Right lobe of liver (tissue), 6 donors: ENCODE measurements around the gene IST1. TPM values are rescaled to one million over a fixed set of nuclear protein-coding genes. Genes with fewer than 3 reads are reported as not detected.
A peak's percentile ranks its signal among the peaks of the same experiment; 100 is the strongest.

Experiments
- ATAC-seq, 4 donors: fragments of 200-7000 bp; cut with Tn5 transposase; one replicate each; pipeline ENCODE4 v1.9.1; 2020; ENCODE audit warnings: mild to moderate bottlenecking in 4 of 4, moderate library complexity in 4 of 4
- DNase-seq, 3 donors: peaks; one replicate each; pipeline ENCODE4 v3.0.0-alpha.2; 2020
- H3K27ac ChIP-seq, 3 donors: fragments of 200-600 bp; one replicate each; pipeline ENCODE4 v1.8.0; 2022
- H3K27me3 ChIP-seq, 2 donors: fragments of 200-600 bp; one replicate each; pipeline ENCODE4 v1.8.0; 2022
- H3K36me3 ChIP-seq, 4 donors: fragments of 200-600 bp; sonication (generic) in 1 of 4; one replicate each; pipeline versions ENCODE4 v1.5.1 to v1.8.0; 2017 to 2022; ENCODE audit warnings: control low read depth in 1 of 4
- H3K4me1 ChIP-seq, 4 donors: fragments of 200-600 bp; sonication (generic) in 1 of 4; one replicate each; pipeline versions ENCODE4 v1.5.1 to v1.8.0; 2017 to 2022; ENCODE audit warnings: control low read depth in 1 of 4
- H3K4me3 ChIP-seq, 3 donors: fragments of 200-600 bp; one replicate each; pipeline ENCODE4 v1.8.0; 2022
- H3K9me3 ChIP-seq, 4 donors: fragments of 200-600 bp; sonication (generic) in 1 of 4; one replicate each; pipeline versions ENCODE4 v1.5.1 to v1.8.0; 2017 to 2022; ENCODE audit warnings: control low read depth in 1 of 4
- CTCF ChIP-seq, 4 donors: fragments of 200-600 bp in 3 of 4; fragments of 450-650 bp in 1 of 4; IDR thresholded peaks; one replicate each; pipeline versions ENCODE4 v1.5.1 to v1.8.0; 2016 to 2022; ENCODE audit warnings: antibody characterized with exemption in 4 of 4, mild to moderate bottlenecking in 2 of 4
- POLR2A ChIP-seq: fragments of 450-650 bp; IDR thresholded peaks from one replicate; pipeline ENCODE4 v1.6.1; 2017; ENCODE audit warnings: antibody characterized with exemption, mild to moderate bottlenecking
- WGBS: methylation state at CpG from one replicate; pipeline ENCODE4 v1.1.6; 2018; ENCODE audit warnings: low coverage, low lambda C conversion rate; ENCODE audit not compliant: insufficient coverage; ENCODE audit errors: missing lambda C conversion rate; 5-methylcytosine and 5-hydroxymethylcytosine counted together
- intact Hi-C, 2 donors: fragments of 100-400 bp; cut with DNase I; formaldehyde crosslinking; loops; one replicate each; pipeline versions ENCODE4 v1.11.2 to v1.14.1; 2022
- total RNA-seq, 6 experiments: library from RNA; depleted of rRNA in 2 of 6; stranded (reverse); fragments of >200 nt in 2 of 6; fragmentation: NEBNext Ultra II Directional in 3 of 6; extraction: Animal tissue kit (Norgen Biotek cat#: 25700) in 3 of 6; gene quantifications; one replicate each; pipeline versions ENCODE4 v1.1.0 to v1.2.4, GENCODE V29; 2016 to 2023
- donor health status: DM: no; HTN: yes; CAD: no.
- donor health status: DM: no; HTN: no; CAD: no.
- donor health status: DM: no; HTN: no; CAD: no.
- donor health status: DM: no; HTN: yes; CAD: no.
- donor health status: DM: no; HTN: yes; CAD: no.

Gene IST1
- total RNA-seq, 6 experiments from 2014 or later = 44.7 to 73.4 (median 65.5) TPM

DNA sequence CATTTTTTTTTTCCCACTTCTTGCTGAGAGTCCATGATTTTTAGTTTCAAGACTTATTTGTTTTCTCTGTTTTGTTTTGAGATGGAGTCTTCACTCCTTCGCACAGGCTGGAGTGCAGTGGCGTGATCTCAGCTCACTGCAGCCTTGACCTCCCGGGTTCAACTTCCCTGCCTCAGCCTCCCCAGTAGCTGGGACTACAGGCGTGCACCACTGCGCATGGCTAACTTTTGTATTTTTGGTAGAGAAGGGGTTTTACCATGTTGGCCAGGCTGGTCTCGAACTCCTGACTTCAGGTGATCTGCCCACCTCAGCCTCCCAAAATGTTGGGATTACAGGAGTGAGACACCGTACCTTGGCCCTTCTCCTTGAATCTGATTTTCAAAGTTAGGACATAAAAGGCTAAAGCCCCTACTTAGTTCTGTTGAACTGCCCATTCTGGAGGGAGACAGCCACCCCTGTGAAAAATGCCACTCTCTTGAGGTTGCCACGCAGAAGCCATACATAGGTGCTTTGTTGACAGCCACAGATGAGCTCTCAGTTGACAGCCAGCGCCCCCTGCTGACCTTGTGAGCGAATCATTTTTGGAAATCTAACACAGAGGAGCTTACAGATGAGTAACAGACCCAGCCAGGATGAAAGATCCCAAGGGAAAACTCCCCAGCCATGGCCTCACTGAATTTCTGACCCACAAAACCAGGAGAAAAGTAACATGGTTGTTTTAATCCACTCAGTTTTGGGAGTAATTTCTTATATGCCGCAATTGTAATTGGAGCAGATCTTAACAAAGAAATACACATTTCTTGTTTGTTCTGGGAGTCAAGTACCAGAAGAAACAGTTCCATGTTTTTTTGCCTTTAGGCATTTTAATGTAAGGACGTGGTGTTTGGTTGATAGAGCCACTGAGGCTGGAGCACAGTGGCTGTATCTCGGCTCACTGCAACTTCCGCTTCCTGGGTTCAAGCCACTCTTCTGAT is 66.0 kb downstream of the IST1 start:
- Histone ChIP-seq H3K4me3 (no peak overlapping the region), H3K36me3 (no peaks in the 10 kb centered on the region), H3K27me3 (no peaks in the 10 kb centered on the region), H3K27ac (no peak overlapping the region), H3K9me3 (no peaks in the 10 kb centered on the region), H3K4me1 (no peaks in the 10 kb centered on the region)
- intact Hi-C loops = no loop called here
- DNase-seq (peak; percentile 75 to 79 (median 78)), ATAC-seq (peak; percentile 96 to 98 (median 96))
- TF ChIP-seq POLR2A (no peak), CTCF (IDR thresholded peaks at IDR 0.05) (peak; percentile 71 to 78 (median 75))
- WGBS = 53% methylated on average over 14 of the region's 14 CpGs

- H3K9me3 ChIP-seq = no peaks in the 10 kb centered on the region
- H3K4me3 ChIP-seq = no peak overlapping the region
- H3K27ac ChIP-seq = no peak overlapping the region
- intact Hi-C loops = no loop called here
- H3K36me3 ChIP-seq = peaks cover 0 to 7% (median 0%) of the 10 kb centered on the region in 4 donors
- DNase-seq (no peak), ATAC-seq (no peak)
- 69% methylated on average over 6 of the region's 9 CpGs for WGBS
- no peak for TF ChIP-seq POLR2A
- no peak for TF ChIP-seq CTCF (IDR thresholded peaks at IDR 0.05)
- no peaks in the 10 kb centered on the region for H3K4me1 ChIP-seq
- H3K27me3 ChIP-seq = no peaks in the 10 kb centered on the region
Observed at GRCh38 chr16:71963125-71963875, 68.0 kb downstream of the IST1 start.

DNA sequence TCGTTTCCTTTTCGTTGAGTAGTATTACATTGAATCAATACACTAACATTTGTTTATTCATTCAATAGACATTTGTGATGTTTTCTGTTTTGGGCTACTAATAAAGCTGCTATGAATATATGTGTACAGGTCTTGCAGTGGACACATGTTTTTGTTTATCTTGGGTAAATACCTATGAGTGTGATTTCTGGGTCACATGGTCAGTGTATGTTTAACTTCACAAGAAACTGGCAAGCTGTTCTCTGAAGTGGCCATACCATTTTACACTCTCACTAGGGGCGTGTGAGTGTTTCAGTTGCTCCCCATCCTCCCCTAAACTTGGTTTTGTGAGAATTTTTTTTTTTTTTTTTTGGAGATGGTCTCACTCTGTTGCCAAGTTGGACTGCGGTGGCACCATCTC is 69.9 kb downstream of the IST1 start:
- Histone ChIP-seq H3K4me1 (no peaks in the 10 kb centered on the region), H3K4me3 (no peak overlapping the region), H3K27ac (no peak overlapping the region), H3K36me3 (peaks cover 0 to 11% (median 0%) of the 10 kb centered on the region in 4 donors), H3K27me3 (no peaks in the 10 kb centered on the region), H3K9me3 (no peaks in the 10 kb centered on the region)
- TF ChIP-seq CTCF (IDR thresholded peaks at IDR 0.05) (no peak), POLR2A (no peak)
- intact Hi-C loops = no loop called here
- no peak for DNase-seq
- peak; percentile 60 to 77 (median 70) for ATAC-seq
- WGBS = 47% methylated on average over 3 of the region's 4 CpGs

DNA sequence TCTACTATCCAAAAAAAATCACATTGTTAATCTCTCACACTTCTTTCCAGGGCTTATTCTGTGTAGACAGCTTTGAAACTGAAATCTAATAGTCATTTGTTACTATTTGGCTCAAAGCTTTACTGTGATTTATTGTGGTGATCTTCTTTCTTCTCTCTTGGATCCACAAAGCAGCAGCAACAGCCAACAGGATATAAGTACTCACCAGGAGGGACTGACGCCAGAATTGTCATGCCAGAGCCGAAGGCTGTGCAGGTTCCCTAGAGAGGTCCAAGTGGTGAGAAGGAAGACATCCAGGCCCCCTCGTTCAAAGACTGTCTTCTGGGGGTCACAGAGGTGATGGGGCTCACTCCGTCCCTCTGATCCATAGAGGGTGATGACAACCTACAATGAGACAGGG is 71.6 kb downstream of the IST1 start:
- ATAC-seq (no peak), DNase-seq (no peak)
- Histone ChIP-seq H3K4me1 (no peaks in the 10 kb centered on the region), H3K9me3 (no peaks in the 10 kb centered on the region), H3K36me3 (peaks cover 0 to 11% (median 0%) of the 10 kb centered on the region in 4 donors), H3K27ac (no peak overlapping the region), H3K4me3 (no peak overlapping the region), H3K27me3 (no peaks in the 10 kb centered on the region)
- TF ChIP-seq CTCF (IDR thresholded peaks at IDR 0.05) (no peak), POLR2A (no peak)
- WGBS = 53% methylated on average over 3 of the region's 4 CpGs
- intact Hi-C loops = no loop called here
